ENCODE data around the gene KLHL40. TPM values are rescaled to one million over a fixed set of nuclear protein-coding genes. Genes with fewer than 3 reads are reported as not detected.

KLHL40 gene
- total and polyA plus RNA-seq, 5 donors from 2014 or later, result not detected

DNA sequence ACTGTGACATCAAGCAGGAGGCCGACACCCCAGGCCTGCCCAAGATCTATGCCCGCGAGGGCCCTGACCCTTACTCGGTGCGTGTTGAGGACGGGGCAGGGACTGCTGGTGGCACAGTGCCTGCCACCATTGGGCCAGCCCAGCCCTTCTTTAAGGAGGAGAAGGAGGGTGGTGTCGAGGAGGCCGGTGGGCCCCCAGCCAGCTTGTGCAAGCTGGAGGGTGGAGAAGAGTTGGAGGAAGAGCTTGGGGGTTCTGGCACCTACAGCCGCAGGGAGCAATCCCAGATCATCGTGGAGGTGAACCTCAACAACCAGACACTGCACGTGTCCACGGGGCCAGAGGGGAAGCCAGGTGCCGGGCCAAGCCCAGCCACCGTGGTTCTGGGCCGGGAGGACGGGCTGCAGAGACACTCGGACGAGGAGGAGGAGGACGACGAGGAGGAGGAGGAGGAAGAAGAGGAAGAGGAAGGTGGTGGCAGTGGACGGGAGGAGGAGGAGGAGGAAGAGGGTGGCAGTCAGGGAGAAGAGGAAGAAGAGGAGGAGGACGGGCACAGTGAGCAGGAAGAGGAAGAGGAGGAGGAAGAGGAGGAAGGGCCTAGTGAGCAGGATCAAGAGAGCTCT, 26.5 kb upstream of the KLHL40 start:
- no peak for DNase-seq
- Histone ChIP-seq H3K36me3 (ENCODE audit: control insufficient read depth, insufficient read depth, low read length) (no peaks in the 10 kb centered on the region), H3K4me3 (ENCODE audit: low read depth, low read length) (no peak overlapping the region), H3K9me3 (ENCODE audit: control insufficient read depth in 2 of 2, low read length in 2 of 2) (no peaks in the 10 kb centered on the region), H3K27me3 (ENCODE audit: control insufficient read depth, insufficient read depth, low read length) (no peaks in the 10 kb centered on the region), H3K4me1 (ENCODE audit: control insufficient read depth, insufficient read depth, low read length, poor library complexity, severe bottlenecking) (peaks cover 9% of the 10 kb centered on the region), H3K27ac (ENCODE audit: insufficient read depth, low read length, poor library complexity, severe bottlenecking) (no peak overlapping the region)
- Mint-ChIP-seq H3K9me3 (no peaks in the 10 kb centered on the region), H3K27me3 (peaks cover 1% of the 10 kb centered on the region), H3K36me3 (no peaks in the 10 kb centered on the region), H3K4me3 (no peak overlapping the region), H3K4me1 (peaks cover 0 to 2% (median under 1%) of the 10 kb centered on the region in 4 donors), H3K27ac (no peak overlapping the region)
- no peak for ATAC-seq (ENCODE audit: low read depth in 2 of 2)

DNA sequence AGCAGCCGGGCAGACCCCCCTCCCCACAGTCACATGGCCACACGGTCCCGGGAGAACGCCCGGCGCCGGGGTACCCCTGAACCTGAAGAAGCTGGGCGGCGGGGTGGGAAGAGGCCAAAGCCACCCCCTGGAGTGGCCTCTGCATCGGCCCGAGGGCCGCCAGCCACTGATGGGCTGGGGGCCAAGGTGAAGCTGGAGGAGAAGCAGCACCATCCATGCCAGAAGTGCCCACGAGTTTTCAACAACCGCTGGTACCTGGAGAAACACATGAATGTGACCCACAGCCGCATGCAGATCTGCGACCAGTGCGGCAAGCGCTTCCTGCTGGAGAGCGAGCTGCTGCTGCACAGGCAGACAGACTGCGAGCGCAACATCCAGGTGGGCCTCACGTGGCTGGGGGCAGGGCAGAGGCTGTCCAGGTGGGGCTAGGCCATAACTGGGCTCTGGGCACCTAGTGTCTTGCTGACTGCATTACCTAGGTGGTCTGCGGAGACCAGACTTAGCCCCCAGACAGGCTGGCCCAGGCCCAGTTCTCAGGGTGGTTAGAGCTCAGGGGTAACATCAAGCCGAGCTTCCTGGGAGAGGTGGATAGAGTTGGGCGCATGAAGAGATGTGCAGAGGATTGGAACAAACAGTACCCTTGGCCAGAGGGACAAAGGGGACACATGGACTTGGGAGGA, 25.7 kb upstream of the KLHL40 start:
- no peak overlapping the region for H3K4me3 ChIP-seq (ENCODE audit: low read depth, low read length)
- no peaks in the 10 kb centered on the region for H3K36me3 Mint-ChIP-seq
- no peaks in the 10 kb centered on the region for H3K27me3 ChIP-seq (ENCODE audit: control insufficient read depth, insufficient read depth, low read length)
- no peak overlapping the region for H3K4me3 Mint-ChIP-seq
- no peaks in the 10 kb centered on the region for H3K36me3 ChIP-seq (ENCODE audit: control insufficient read depth, insufficient read depth, low read length)
- ATAC-seq (ENCODE audit: low read depth in 2 of 2) (no peak), DNase-seq (no peak)
- H3K27ac Mint-ChIP-seq, result peak overlapping the region in 1 of 3 donors; percentile 75
- H3K4me1 Mint-ChIP-seq, result peaks cover 0 to 2% (median under 1%) of the 10 kb centered on the region in 4 donors
- no peak overlapping the region for H3K27ac ChIP-seq (ENCODE audit: insufficient read depth, low read length, poor library complexity, severe bottlenecking)
- peaks cover 6% of the 10 kb centered on the region for H3K4me1 ChIP-seq (ENCODE audit: control insufficient read depth, insufficient read depth, low read length, poor library complexity, severe bottlenecking)
- H3K9me3 ChIP-seq (ENCODE audit: control insufficient read depth in 2 of 2, low read length in 2 of 2), result no peaks in the 10 kb centered on the region
- H3K9me3 Mint-ChIP-seq, result no peaks in the 10 kb centered on the region
- H3K27me3 Mint-ChIP-seq, result no peaks in the 10 kb centered on the region

GRCh38 chr3:42660131-42660715, 25.1 kb upstream of the KLHL40 start:
- Histone ChIP-seq H3K36me3 (ENCODE audit: control insufficient read depth, insufficient read depth, low read length) (no peaks in the 10 kb centered on the region), H3K9me3 (ENCODE audit: control insufficient read depth in 2 of 2, low read length in 2 of 2) (no peaks in the 10 kb centered on the region), H3K27ac (ENCODE audit: insufficient read depth, low read length, poor library complexity, severe bottlenecking) (no peak overlapping the region), H3K4me3 (ENCODE audit: low read depth, low read length) (no peak overlapping the region), H3K27me3 (ENCODE audit: control insufficient read depth, insufficient read depth, low read length) (no peaks in the 10 kb centered on the region), H3K4me1 (ENCODE audit: control insufficient read depth, insufficient read depth, low read length, poor library complexity, severe bottlenecking) (no peaks in the 10 kb centered on the region)
- Mint-ChIP-seq H3K27ac (peak overlapping the region in 1 of 3 donors; percentile 75), H3K4me1 (peaks cover 0 to 2% (median under 1%) of the 10 kb centered on the region in 4 donors), H3K27me3 (no peaks in the 10 kb centered on the region), H3K9me3 (no peaks in the 10 kb centered on the region), H3K4me3 (no peak overlapping the region), H3K36me3 (no peaks in the 10 kb centered on the region)
- DNase-seq, result no peak
- no peak for ATAC-seq (ENCODE audit: low read depth in 2 of 2)

GRCh38 chr3:42660898-42661297, 24.4 kb upstream of the KLHL40 start:
- Histone ChIP-seq H3K4me3 (ENCODE audit: low read depth, low read length) (no peak overlapping the region), H3K4me1 (ENCODE audit: control insufficient read depth, insufficient read depth, low read length, poor library complexity, severe bottlenecking) (no peaks in the 10 kb centered on the region), H3K27me3 (ENCODE audit: control insufficient read depth, insufficient read depth, low read length) (no peaks in the 10 kb centered on the region), H3K36me3 (ENCODE audit: control insufficient read depth, insufficient read depth, low read length) (no peaks in the 10 kb centered on the region), H3K27ac (ENCODE audit: insufficient read depth, low read length, poor library complexity, severe bottlenecking) (no peak overlapping the region), H3K9me3 (ENCODE audit: control insufficient read depth in 2 of 2, low read length in 2 of 2) (no peaks in the 10 kb centered on the region)
- Mint-ChIP-seq H3K4me3 (no peak overlapping the region), H3K27ac (no peak overlapping the region), H3K36me3 (no peaks in the 10 kb centered on the region), H3K4me1 (peaks cover 0 to 2% (median under 1%) of the 10 kb centered on the region in 4 donors), H3K9me3 (no peaks in the 10 kb centered on the region), H3K27me3 (no peaks in the 10 kb centered on the region)
- ATAC-seq (ENCODE audit: low read depth in 2 of 2) (no peak), DNase-seq (peak in 1 of 3 donors; percentile 39)

DNA sequence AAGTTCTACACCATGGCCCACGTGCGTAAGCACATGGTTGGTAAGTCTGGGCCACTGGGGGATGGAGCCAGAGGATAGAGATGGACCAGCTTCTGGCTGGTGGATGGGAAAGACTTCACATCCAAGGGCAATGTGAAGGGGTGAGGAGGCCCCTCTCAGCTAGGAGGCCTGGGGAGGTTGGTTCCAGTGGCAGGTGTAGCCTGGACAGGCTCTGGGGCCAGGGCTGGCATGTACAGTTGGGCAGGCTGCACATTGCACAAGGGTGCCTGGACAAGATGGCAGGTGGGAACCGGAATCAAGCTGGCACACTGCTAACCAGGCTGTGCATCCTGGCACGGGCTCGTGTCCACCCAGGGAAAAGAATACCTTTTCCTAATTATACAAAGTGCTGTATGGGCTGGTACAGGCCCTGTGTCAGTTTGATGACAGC, 23.7 kb upstream of the KLHL40 start:
- H3K4me3 Mint-ChIP-seq, result no peak overlapping the region
- Histone ChIP-seq H3K4me1 (ENCODE audit: control insufficient read depth, insufficient read depth, low read length, poor library complexity, severe bottlenecking) (no peaks in the 10 kb centered on the region), H3K36me3 (ENCODE audit: control insufficient read depth, insufficient read depth, low read length) (no peaks in the 10 kb centered on the region), H3K4me3 (ENCODE audit: low read depth, low read length) (no peak overlapping the region), H3K27me3 (ENCODE audit: control insufficient read depth, insufficient read depth, low read length) (no peaks in the 10 kb centered on the region), H3K27ac (ENCODE audit: insufficient read depth, low read length, poor library complexity, severe bottlenecking) (no peak overlapping the region), H3K9me3 (ENCODE audit: control insufficient read depth in 2 of 2, low read length in 2 of 2) (no peaks in the 10 kb centered on the region)
- no peaks in the 10 kb centered on the region for H3K9me3 Mint-ChIP-seq
- no peaks in the 10 kb centered on the region for H3K36me3 Mint-ChIP-seq
- H3K27ac Mint-ChIP-seq, result no peak overlapping the region
- no peaks in the 10 kb centered on the region for H3K27me3 Mint-ChIP-seq
- H3K4me1 Mint-ChIP-seq, result peaks cover 0 to 2% (median under 1%) of the 10 kb centered on the region in 4 donors
- DNase-seq (no peak), ATAC-seq (ENCODE audit: low read depth in 2 of 2) (no peak)

DNA sequence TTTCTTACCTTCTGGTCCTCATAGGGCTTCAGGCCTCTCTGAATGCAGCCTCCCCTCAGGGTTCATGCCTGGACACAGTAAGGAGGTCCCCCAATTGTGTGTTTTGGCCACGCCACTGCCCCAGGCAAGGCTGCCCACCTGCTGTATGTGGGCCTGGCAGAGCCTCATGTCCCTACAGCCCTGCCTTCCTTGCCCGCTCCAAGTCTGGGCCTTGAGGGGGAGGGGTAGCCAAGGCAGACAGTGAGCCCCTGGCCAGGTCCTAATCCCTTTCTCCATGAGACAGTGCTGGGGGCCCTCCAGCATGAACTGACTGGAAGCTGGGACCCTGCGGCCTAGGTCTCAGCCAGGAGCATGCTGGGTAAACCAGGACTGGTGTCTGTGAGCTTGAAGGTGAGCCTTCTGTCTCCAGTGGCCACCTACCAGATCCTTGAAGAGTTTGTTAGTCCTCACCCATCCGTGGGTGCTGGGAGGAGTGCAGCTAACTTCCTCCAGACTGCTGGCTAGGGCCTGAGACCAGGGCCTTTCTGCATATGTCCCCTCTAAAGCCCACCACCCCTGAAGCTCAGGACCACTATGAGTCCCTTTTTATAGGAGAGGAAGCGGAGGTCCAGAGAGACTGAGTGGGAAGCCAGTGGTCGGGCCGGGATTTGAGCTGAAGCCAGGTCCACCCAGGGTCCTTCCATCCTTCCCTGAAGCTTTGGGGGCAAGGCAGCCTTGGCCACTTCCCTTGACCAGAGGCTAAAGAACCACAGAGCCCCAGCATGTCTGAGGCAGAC, 23.1 kb upstream of the KLHL40 start:
- Histone ChIP-seq H3K4me1 (ENCODE audit: control insufficient read depth, insufficient read depth, low read length, poor library complexity, severe bottlenecking) (no peaks in the 10 kb centered on the region), H3K27ac (ENCODE audit: insufficient read depth, low read length, poor library complexity, severe bottlenecking) (no peak overlapping the region), H3K36me3 (ENCODE audit: control insufficient read depth, insufficient read depth, low read length) (no peaks in the 10 kb centered on the region), H3K9me3 (ENCODE audit: control insufficient read depth in 2 of 2, low read length in 2 of 2) (no peaks in the 10 kb centered on the region), H3K4me3 (ENCODE audit: low read depth, low read length) (no peak overlapping the region), H3K27me3 (ENCODE audit: control insufficient read depth, insufficient read depth, low read length) (no peaks in the 10 kb centered on the region)
- Mint-ChIP-seq H3K9me3 (no peaks in the 10 kb centered on the region), H3K4me1 (peaks cover 0 to 2% (median under 1%) of the 10 kb centered on the region in 4 donors), H3K27ac (no peak overlapping the region), H3K4me3 (no peak overlapping the region), H3K27me3 (no peaks in the 10 kb centered on the region), H3K36me3 (no peaks in the 10 kb centered on the region)
- no peak for DNase-seq
- no peak for ATAC-seq (ENCODE audit: low read depth in 2 of 2)

GRCh38 chr3:42662813-42663535, 22.4 kb upstream of the KLHL40 start:
- Histone ChIP-seq H3K36me3 (ENCODE audit: control insufficient read depth, insufficient read depth, low read length) (no peaks in the 10 kb centered on the region), H3K27me3 (ENCODE audit: control insufficient read depth, insufficient read depth, low read length) (no peaks in the 10 kb centered on the region), H3K4me1 (ENCODE audit: control insufficient read depth, insufficient read depth, low read length, poor library complexity, severe bottlenecking) (no peaks in the 10 kb centered on the region), H3K9me3 (ENCODE audit: control insufficient read depth in 2 of 2, low read length in 2 of 2) (no peaks in the 10 kb centered on the region), H3K27ac (ENCODE audit: insufficient read depth, low read length, poor library complexity, severe bottlenecking) (no peak overlapping the region), H3K4me3 (ENCODE audit: low read depth, low read length) (no peak overlapping the region)
- DNase-seq (no peak), ATAC-seq (ENCODE audit: low read depth in 2 of 2) (no peak)
- Mint-ChIP-seq H3K9me3 (no peaks in the 10 kb centered on the region), H3K4me1 (peaks cover 0 to 2% (median 0%) of the 10 kb centered on the region in 4 donors), H3K36me3 (no peaks in the 10 kb centered on the region), H3K27me3 (no peaks in the 10 kb centered on the region), H3K27ac (no peak overlapping the region), H3K4me3 (peak overlapping the region in 1 of 4 donors; percentile 38)

Data from CD4-positive, CD25-positive, alpha-beta regulatory T cell (primary cell).